ENCODE data around the gene GLB1L2. TPM values are rescaled to one million over a fixed set of nuclear protein-coding genes. Genes with fewer than 3 reads are reported as not detected.

The GLB1L2 gene
- total and polyA plus RNA-seq, 2 experiments from 2014 or later, result 3.3 to 12.3 TPM

DNA sequence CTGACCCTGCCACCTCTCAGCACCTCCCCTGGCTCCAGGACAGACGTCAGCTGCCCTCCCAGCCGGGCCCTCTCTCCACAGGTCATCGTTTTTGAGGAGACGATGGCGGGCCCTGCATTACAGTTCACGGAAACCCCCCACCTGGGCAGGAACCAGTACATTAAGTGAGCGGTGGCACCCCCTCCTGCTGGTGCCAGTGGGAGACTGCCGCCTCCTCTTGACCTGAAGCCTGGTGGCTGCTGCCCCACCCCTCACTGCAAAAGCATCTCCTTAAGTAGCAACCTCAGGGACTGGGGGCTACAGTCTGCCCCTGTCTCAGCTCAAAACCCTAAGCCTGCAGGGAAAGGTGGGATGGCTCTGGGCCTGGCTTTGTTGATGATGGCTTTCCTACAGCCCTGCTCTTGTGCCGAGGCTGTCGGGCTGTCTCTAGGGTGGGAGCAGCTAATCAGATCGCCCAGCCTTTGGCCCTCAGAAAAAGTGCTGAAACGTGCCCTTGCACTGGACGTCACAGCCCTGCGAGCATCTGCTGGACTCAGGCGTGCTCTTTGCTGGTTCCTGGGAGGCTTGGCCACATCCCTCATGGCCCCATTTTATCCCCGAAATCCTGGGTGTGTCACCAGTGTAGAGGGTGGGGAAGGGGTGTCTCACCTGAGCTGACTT, 43.2 kb downstream of the GLB1L2 start (continued):
- TF ChIP-seq, protein P1, sequence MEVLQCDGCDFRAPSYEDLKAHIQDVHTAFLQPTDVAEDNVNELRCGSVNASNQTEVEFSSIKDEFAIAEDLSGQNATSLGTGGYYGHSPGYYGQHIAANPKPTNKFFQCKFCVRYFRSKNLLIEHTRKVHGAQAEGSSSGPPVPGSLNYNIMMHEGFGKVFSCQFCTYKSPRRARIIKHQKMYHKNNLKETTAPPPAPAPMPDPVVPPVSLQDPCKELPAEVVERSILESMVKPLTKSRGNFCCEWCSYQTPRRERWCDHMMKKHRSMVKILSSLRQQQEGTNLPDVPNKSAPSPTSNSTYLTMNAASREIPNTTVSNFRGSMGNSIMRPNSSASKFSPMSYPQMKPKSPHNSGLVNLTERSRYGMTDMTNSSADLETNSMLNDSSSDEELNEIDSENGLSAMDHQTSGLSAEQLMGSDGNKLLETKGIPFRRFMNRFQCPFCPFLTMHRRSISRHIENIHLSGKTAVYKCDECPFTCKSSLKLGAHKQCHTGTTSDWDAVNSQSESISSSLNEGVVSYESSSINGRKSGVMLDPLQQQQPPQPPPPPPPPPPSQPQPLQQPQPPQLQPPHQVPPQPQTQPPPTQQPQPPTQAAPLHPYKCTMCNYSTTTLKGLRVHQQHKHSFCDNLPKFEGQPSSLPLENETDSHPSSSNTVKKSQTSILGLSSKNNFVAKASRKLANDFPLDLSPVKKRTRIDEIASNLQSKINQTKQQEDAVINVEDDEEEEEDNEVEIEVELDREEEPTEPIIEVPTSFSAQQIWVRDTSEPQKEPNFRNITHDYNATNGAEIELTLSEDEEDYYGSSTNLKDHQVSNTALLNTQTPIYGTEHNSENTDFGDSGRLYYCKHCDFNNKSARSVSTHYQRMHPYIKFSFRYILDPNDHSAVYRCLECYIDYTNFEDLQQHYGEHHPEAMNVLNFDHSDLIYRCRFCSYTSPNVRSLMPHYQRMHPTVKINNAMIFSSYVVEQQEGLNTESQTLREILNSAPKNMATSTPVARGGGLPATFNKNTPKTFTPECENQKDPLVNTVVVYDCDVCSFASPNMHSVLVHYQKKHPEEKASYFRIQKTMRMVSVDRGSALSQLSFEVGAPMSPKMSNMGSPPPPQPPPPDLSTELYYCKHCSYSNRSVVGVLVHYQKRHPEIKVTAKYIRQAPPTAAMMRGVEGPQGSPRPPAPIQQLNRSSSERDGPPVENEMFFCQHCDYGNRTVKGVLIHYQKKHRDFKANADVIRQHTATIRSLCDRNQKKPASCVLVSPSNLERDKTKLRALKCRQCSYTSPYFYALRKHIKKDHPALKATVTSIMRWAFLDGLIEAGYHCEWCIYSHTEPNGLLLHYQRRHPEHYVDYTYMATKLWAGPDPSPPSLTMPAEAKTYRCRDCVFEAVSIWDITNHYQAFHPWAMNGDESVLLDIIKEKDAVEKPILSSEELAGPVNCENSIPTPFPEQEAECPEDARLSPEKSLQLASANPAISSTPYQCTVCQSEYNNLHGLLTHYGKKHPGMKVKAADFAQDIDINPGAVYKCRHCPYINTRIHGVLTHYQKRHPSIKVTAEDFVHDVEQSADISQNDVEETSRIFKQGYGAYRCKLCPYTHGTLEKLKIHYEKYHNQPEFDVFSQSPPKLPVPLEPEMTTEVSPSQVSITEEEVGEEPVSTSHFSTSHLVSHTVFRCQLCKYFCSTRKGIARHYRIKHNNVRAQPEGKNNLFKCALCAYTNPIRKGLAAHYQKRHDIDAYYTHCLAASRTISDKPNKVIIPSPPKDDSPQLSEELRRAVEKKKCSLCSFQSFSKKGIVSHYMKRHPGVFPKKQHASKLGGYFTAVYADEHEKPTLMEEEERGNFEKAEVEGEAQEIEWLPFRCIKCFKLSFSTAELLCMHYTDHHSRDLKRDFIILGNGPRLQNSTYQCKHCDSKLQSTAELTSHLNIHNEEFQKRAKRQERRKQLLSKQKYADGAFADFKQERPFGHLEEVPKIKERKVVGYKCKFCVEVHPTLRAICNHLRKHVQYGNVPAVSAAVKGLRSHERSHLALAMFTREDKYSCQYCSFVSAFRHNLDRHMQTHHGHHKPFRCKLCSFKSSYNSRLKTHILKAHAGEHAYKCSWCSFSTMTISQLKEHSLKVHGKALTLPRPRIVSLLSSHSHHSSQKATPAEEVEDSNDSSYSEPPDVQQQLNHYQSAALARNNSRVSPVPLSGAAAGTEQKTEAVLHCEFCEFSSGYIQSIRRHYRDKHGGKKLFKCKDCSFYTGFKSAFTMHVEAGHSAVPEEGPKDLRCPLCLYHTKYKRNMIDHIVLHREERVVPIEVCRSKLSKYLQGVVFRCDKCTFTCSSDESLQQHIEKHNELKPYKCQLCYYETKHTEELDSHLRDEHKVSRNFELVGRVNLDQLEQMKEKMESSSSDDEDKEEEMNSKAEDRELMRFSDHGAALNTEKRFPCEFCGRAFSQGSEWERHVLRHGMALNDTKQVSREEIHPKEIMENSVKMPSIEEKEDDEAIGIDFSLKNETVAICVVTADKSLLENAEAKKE (CRISPR knock-in tag; IDR thresholded peaks at IDR 0.05), result no peak
- no peak for TF ChIP-seq CREB1 (CRISPR knock-in tag; IDR thresholded peaks at IDR 0.05; ENCODE audit: low read depth)

DNA sequence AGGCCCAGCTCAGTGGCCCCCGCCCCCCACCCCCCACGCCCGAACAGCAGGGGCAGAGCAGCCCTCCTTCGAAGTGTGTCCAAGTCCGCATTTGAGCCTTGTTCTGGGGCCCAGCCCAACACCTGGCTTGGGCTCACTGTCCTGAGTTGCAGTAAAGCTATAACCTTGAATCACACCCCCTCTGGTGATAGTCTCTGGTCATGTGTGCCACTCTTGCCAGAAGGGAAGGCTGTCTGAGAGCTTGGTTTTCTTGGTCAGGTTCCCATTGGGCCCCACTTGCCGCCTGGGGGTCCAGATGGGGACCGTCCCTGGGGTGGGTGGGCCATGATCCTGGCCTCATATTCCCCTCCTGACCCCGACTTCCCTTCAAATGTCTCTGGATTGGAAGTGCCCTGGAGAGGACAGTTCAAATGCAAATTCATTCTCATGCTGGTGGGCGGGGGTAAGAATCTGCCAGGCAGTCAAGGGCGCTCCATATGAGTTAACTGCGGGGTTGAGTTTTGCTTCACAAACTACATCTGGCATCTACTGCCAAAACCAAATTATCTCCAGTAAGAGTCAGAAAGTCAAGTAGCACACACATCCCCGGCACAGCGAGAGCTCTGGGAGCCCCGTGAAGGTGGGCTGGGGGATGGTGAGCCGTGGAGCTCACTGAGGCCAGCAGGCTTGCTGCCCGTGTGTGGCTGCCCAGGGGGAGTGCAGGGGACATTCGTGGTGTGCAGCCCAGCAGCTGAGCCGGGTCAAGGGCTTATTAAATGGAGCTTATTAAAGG, 44.5 kb downstream of the GLB1L2 start:
- no peak overlapping the region for H3K27ac Mint-ChIP-seq
- ATAC-seq, result peak; percentile 47
- H3K4me1 ChIP-seq (ENCODE audit: insufficient read depth), result no peaks in the 10 kb centered on the region
- no peak for TF ChIP-seq JUNB (IDR thresholded peaks at IDR 0.05; ENCODE audit: unreplicated experiment)
- no peak for TF ChIP-seq STAT1 (IDR thresholded peaks at IDR 0.05; ENCODE audit: unreplicated experiment)
- TF ChIP-seq CREB1 (CRISPR knock-in tag; IDR thresholded peaks at IDR 0.05; ENCODE audit: low read depth), result no peak
- TF ChIP-seq ZNF331 (CRISPR knock-in tag; IDR thresholded peaks at IDR 0.05; ENCODE audit: low read depth), result no peak
- TF ChIP-seq, protein P1 (CRISPR knock-in tag; IDR thresholded peaks at IDR 0.05), result no peak
- TF ChIP-seq EZH2phosphoT487 (IDR thresholded peaks at IDR 0.05; ENCODE audit: unreplicated experiment), result no peak
- no peak for TF ChIP-seq EZH2 (IDR thresholded peaks at IDR 0.05; ENCODE audit: low read depth, unreplicated experiment)
- TF ChIP-seq ZNF114 (CRISPR knock-in tag; IDR thresholded peaks at IDR 0.05), result no peak

More for the DNA sequence above, 44.5 kb downstream of the GLB1L2 start:
- Histone ChIP-seq H2AFZ (no peak overlapping the region), H3K4me2 (no peak overlapping the region), H3K4me3 (no peak overlapping the region), H3K9me2 (ENCODE audit: insufficient read depth) (no peaks in the 10 kb centered on the region), H4K20me1 (replicated peaks; ENCODE audit: insufficient read depth) (0 out of 2 replicates have a peak, but pooled peaks cover 3% of the 10 kb centered on the region), H3K27ac (ENCODE audit: low read depth) (no peak overlapping the region), H3K27me3 (ENCODE audit: insufficient read depth) (no peaks in the 10 kb centered on the region), H3K79me2 (replicated peaks; ENCODE audit: insufficient read depth) (no peaks in the 10 kb centered on the region), H3K36me3 (ENCODE audit: insufficient read depth) (no peaks in the 10 kb centered on the region; the same call in 1 of the 2 replicates), H3F3A (replicated peaks; ENCODE audit: low read depth) (no peaks in the 10 kb centered on the region)
- H3K27me3 Mint-ChIP-seq (ENCODE audit: insufficient read depth, low read depth, poor library complexity), result peaks cover 2% of the 10 kb centered on the region
- no peak overlapping the region; the same call in 2 of the 3 replicates for H3K4me3 Mint-ChIP-seq
- no peak for DNase-seq (ENCODE audit: low spot score)
- H3K9me3 Mint-ChIP-seq, result no peaks in the 10 kb centered on the region
- peaks cover 17% of the 10 kb centered on the region for H3K4me1 Mint-ChIP-seq
- H3K36me3 Mint-ChIP-seq (ENCODE audit: low read depth), result peaks cover 13% of the 10 kb centered on the region; the same call in 2 of the 3 replicates

Measured in GM23338 (cell line).